Testis (tissue), 3 donors: ENCODE results near the gene TGOLN2. TPM values are rescaled to one million over a fixed set of nuclear protein-coding genes. Genes with fewer than 3 reads are reported as not detected.

Experiments
- DNase-seq: peaks from one replicate; pipeline ENCODE4 v3.0.0-alpha.2; 2019
- H3K27ac ChIP-seq, 2 donors: fragments of 200-600 bp; sonication (generic); one replicate each; pipeline ENCODE4 v1.5.1; 2019
- H3K27me3 ChIP-seq: fragments of 200-600 bp; sonication (generic); one replicate; pipeline ENCODE4 v1.5.1; 2019
- H3K36me3 ChIP-seq: fragments of 200-600 bp; sonication (generic); one replicate; pipeline ENCODE4 v1.5.1; 2017; ENCODE audit warnings: low read depth; ENCODE audit errors: missing control alignments
- H3K4me1 ChIP-seq: fragments of 200-600 bp; sonication (generic); one replicate; pipeline ENCODE4 v1.5.1; 2019
- H3K4me3 ChIP-seq, 2 donors: fragments of 200-600 bp; sonication (generic); one replicate each; pipeline ENCODE4 v1.5.1; 2017 to 2019
- H3K9me3 ChIP-seq: fragments of 200-600 bp; sonication (generic); one replicate; pipeline ENCODE4 v1.5.1; 2017
- POLR2A ChIP-seq: fragments of 450-650 bp; IDR thresholded peaks from one replicate; pipeline ENCODE4 v1.6.1; 2017; ENCODE audit warnings: antibody characterized with exemption, mild to moderate bottlenecking, moderate library complexity
- WGBS, 2 donors: methylation state at CpG; one replicate each; pipeline ENCODE4 v1.1.5; 2018; 5-methylcytosine and 5-hydroxymethylcytosine counted together
- intact Hi-C: fragments of 100-400 bp; cut with DNase I; formaldehyde crosslinking; loops from one replicate; pipeline ENCODE4 v1.15.1; 2023; ENCODE audit warnings: low total_unique reads
- polyA plus RNA-seq: library from polyadenylated mRNA; stranded (reverse); fragments of 350-450 nt; fragmentation: Illumina TruSeq; extraction: RNeasy Lipid Tissue Mini Kit (QIAGEN cat#74804); gene quantifications from one replicate; pipeline ENCODE4 v1.2.3, GENCODE V29; 2014; ENCODE audit warnings: low read depth, low replicate concordance; ENCODE audit not compliant: insufficient read depth
- total RNA-seq, 2 donors: library from RNA; depleted of rRNA; stranded (reverse); fragments of >200 nt; gene quantifications; one replicate each; pipeline ENCODE4 v1.2.3, GENCODE V29; 2016
- TF ChIP-seq, protein P1 (sequence below), 3 experiments: fragments of 450-650 bp in 2 of 3; fragments of 200-600 bp in 1 of 3; sonication (generic) in 1 of 3; IDR thresholded peaks; one replicate each; pipeline ENCODE4 v1.5.1; 2016 to 2019; ENCODE audit warnings: antibody characterized with exemption in 3 of 3, mild to moderate bottlenecking in 2 of 3, moderate library complexity in 1 of 3

The TGOLN2 gene
- total and polyA plus RNA-seq, 3 donors from 2014 or later: 80.6 to 143 (median 115) TPM

DNA sequence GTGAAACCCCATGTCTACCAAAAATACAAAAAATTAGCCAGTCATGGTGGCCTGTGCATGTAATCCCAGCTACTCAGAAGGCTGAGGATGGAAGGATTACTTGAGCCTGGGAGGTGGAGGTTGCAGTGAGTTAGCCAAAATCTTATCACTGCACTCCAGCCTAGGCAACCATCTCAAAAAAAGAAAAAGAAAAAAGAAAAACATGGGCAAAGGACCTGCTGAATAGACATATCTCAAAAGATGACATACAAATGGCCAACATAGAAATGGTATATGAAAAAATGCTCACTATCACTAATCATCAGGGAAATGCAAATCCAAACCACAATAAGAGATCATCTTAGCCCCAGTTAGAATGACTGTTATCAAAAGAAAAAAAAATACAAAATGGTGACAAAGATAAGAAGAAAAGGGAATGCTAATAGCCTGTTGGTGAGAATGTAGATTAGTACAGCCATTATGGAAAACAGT lies 1.4 kb upstream of the TGOLN2 start:
- no peak for DNase-seq
- Histone ChIP-seq H3K27me3 (no peaks in the 10 kb centered on the region), H3K9me3 (no peaks in the 10 kb centered on the region), H3K4me1 (peaks cover 16% of the 10 kb centered on the region), H3K4me3 (no peak overlapping the region), H3K27ac (no peak overlapping the region), H3K36me3 (no peaks in the 10 kb centered on the region)
- intact Hi-C loops: no loop called here
- no peak for TF ChIP-seq POLR2A
- TF ChIP-seq, protein P1, sequence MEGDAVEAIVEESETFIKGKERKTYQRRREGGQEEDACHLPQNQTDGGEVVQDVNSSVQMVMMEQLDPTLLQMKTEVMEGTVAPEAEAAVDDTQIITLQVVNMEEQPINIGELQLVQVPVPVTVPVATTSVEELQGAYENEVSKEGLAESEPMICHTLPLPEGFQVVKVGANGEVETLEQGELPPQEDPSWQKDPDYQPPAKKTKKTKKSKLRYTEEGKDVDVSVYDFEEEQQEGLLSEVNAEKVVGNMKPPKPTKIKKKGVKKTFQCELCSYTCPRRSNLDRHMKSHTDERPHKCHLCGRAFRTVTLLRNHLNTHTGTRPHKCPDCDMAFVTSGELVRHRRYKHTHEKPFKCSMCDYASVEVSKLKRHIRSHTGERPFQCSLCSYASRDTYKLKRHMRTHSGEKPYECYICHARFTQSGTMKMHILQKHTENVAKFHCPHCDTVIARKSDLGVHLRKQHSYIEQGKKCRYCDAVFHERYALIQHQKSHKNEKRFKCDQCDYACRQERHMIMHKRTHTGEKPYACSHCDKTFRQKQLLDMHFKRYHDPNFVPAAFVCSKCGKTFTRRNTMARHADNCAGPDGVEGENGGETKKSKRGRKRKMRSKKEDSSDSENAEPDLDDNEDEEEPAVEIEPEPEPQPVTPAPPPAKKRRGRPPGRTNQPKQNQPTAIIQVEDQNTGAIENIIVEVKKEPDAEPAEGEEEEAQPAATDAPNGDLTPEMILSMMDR (IDR thresholded peaks at IDR 0.05): no peak

GRCh38 chr2:85327160-85327821 lies 498 bp downstream of the TGOLN2 start:
- intact Hi-C loops: no loop called here
- WGBS, 2 donors: 4% methylated on average over 25 to 41 of the region's 41 CpGs
- H3K4me1 ChIP-seq: peaks cover 30% of the 10 kb centered on the region

DNA sequence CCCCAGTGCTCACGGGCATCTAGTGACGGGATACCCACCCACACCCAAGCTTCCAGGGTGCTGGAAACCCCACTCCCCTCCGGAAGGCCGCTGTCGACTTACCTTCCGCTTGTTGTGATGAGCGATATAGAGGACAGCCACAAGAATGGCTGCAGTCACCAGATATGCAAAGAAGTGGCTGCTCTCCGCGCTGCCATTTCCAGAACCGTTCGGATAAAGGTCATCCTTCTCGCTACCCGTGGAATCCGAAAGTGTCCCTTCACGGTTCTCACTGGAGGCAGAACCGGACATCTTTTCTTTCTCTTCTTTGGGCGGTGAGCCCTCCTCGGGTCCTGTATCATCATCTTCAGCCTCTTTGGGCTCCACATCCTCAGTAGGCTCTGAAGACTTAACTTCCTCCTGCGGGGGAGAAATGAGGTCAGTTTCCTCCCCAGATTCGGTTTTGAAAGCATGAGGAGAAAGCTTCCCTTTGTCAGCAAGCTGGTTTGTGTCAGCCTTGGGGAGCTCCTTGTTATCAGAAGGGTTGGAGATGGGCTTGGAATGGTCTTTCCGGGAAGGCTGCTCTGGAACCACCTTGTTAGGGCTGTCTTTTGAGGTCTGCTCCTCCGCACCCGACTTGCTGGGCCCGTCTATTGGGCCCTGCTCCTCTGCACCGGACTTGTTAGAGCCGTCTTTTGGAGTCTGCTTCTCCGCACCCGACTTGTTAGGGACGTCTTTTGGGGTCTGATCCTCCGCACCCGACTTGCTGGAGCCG lies 1.2 kb downstream of the TGOLN2 start:
- no peaks in the 10 kb centered on the region for H3K27me3 ChIP-seq
- H3K27ac ChIP-seq: peak overlapping the region; percentile 96 to 98
- no peaks in the 10 kb centered on the region for H3K36me3 ChIP-seq
- peaks cover 32% of the 10 kb centered on the region for H3K4me1 ChIP-seq
- H3K4me3 ChIP-seq: peak overlapping the region; percentile 78 to 95
- DNase-seq: peak; percentile 40
- no peak for TF ChIP-seq POLR2A
- TF ChIP-seq, protein P1 (IDR thresholded peaks at IDR 0.05): no peak
- H3K9me3 ChIP-seq: no peaks in the 10 kb centered on the region
- intact Hi-C loops: no loop called here
- 7 to 25% methylated on average over 25 to 32 of the region's 32 CpGs for WGBS, 2 donors

More at GRCh38 chr2:85327160-85327821, 498 bp downstream of the TGOLN2 start:
- Histone ChIP-seq H3K9me3 (no peaks in the 10 kb centered on the region), H3K36me3 (no peaks in the 10 kb centered on the region), H3K4me3 (peak overlapping the region; percentile 78 to 95), H3K27me3 (no peaks in the 10 kb centered on the region), H3K27ac (peak overlapping the region; percentile 96 to 98)
- peak; percentile 60 for DNase-seq
- no peak for TF ChIP-seq POLR2A
- TF ChIP-seq, protein P1 (IDR thresholded peaks at IDR 0.05): no peak

GRCh38 chr2:85325466-85325811 lies 2.4 kb downstream of the TGOLN2 start:
- Histone ChIP-seq H3K9me3 (no peaks in the 10 kb centered on the region), H3K36me3 (no peaks in the 10 kb centered on the region), H3K27me3 (no peaks in the 10 kb centered on the region), H3K4me1 (peaks cover 32% of the 10 kb centered on the region), H3K27ac (peak overlapping the region; percentile 42 to 64), H3K4me3 (peak overlapping the region in 1 of 2 donors; percentile 78)
- TF ChIP-seq, protein P1 (IDR thresholded peaks at IDR 0.05): no peak
- no peak for TF ChIP-seq POLR2A
- DNase-seq: no peak
- intact Hi-C loops: no loop called here
- 51 to 59% methylated on average over 9 of the region's 9 CpGs for WGBS, 2 donors
